ENCODE results near the gene C6orf132. TPM values are rescaled to one million over a fixed set of nuclear protein-coding genes. Genes with fewer than 3 reads are reported as not detected.

The C6orf132 gene
- total RNA-seq, 1 donor from 2014 or later, result 11.3 TPM

DNA sequence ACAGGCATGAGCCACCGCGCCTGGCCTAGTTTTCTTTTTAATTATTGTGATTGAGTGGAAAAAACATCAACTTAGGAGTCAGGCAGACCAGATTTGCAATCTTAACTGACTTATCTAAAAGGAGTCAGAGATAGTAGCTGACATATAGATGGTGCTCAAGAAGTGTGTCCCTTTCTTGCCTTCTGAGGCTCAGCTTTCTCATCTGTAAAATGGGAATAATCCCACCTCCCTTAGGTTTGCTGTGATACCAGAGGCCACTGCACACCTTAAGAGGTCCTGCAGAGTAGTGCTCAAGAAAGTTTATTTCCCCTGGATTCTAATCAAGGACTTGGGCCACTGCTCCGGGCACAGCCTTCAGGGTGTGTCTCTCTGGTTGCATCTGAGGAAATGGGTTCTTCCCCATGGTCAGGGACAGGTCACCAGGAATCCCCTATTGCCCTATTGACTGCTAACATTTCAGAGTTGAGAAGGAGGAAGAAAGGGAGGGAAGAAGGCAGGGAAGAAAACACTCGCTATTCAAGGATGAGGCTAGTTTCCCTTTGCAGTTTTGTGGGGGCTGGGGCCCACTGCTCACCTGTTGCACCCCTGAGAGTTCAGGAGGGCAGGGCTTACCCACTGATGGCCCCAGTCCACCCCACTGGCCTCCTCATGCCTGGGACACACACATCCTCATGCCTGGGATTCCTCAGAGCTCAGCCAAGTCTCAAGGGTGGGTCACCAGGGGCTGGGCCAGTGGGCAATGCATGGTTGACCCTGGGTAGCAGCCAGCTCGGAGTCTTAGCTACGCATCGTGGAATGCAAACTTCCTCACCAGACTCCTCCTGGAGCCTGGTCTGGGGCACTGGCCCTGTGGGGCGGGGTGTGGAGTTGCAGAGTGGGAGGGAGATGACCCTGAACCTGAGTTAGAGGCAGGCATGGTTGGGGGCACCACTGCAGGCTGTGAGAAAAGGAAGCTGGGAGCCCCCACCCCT, 21.2 kb downstream of the C6orf132 start:
- H3K27me3 ChIP-seq (ENCODE audit: control insufficient read depth, insufficient read depth, low read length), result no peaks in the 10 kb centered on the region
- peaks cover 12% of the 10 kb centered on the region for H3K36me3 ChIP-seq (ENCODE audit: control insufficient read depth, insufficient read depth, low read length)
- FAIRE-seq (no peak), DNase-seq (ENCODE audit: low read depth) (no peak)
- no peak overlapping the region for H3K4me3 ChIP-seq (ENCODE audit: low read depth, low read length)
- TF ChIP-seq, protein P1, sequence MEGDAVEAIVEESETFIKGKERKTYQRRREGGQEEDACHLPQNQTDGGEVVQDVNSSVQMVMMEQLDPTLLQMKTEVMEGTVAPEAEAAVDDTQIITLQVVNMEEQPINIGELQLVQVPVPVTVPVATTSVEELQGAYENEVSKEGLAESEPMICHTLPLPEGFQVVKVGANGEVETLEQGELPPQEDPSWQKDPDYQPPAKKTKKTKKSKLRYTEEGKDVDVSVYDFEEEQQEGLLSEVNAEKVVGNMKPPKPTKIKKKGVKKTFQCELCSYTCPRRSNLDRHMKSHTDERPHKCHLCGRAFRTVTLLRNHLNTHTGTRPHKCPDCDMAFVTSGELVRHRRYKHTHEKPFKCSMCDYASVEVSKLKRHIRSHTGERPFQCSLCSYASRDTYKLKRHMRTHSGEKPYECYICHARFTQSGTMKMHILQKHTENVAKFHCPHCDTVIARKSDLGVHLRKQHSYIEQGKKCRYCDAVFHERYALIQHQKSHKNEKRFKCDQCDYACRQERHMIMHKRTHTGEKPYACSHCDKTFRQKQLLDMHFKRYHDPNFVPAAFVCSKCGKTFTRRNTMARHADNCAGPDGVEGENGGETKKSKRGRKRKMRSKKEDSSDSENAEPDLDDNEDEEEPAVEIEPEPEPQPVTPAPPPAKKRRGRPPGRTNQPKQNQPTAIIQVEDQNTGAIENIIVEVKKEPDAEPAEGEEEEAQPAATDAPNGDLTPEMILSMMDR (IDR thresholded peaks at IDR 0.05; ENCODE audit: insufficient read depth, low read length, severe bottlenecking), result no peak

DNA sequence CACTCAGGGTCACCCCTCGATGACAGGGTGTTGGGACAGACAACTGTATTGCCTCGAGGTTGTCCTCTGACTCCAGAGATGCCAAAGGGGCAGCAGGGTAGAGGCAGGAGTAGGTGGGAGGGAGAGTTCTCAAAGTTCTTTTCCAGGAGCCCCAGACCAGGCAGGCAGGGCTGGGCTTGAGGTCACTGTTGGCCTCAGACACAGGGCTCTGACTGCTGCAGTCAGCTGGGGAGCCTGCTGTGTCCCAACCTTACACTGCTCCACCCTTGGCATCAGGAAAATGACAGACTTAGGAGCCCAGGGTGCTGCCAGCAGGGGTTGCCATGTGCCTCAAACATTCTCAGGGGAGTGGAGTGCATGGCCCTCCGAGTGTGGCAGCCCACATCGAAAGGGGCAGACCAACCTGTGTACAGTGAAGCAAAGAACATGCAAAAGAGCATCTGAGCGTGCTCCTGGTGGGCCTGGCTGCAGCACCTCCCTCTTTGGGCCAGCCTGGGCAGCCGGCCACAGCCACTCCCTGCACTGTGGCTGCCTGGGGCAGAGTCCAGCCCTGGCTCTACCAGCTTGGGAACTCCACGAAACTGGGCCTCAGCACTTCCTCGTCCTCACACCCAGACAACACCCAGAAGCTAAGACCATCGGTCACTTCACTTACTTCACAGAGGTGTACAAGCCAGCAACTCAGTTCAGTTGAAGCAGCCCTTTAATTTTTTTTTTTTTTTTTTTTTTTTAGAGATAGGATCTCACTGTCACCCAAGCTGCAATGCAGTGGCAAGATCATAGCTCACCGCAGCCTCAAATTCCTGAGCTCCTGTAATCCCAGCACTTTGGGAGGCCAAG, 24.0 kb downstream of the C6orf132 start:
- peak; percentile 47 for DNase-seq (ENCODE audit: low read depth)

DNA sequence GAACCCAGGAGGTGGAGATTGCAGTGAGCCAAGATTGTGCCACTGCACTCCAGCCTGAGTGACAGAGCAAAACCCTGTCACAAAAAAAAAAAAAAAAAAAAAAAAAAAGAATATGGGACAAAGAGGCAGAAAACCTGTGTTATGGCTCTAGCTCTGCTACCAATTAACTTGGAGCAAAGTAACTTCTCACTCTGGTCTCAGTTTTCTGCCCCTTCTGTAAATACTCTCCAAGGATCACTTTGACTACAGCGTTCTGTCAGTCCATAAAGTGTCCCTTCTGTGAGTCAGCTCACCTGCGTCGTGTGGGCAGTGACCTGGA, 24.6 kb downstream of the C6orf132 start:
- Histone ChIP-seq H3K4me3 (ENCODE audit: low read depth, low read length) (no peak overlapping the region), H3K36me3 (ENCODE audit: control insufficient read depth, insufficient read depth, low read length) (peaks cover 10% of the 10 kb centered on the region), H3K27me3 (ENCODE audit: control insufficient read depth, insufficient read depth, low read length) (no peaks in the 10 kb centered on the region)
- FAIRE-seq (no peak), DNase-seq (ENCODE audit: low read depth) (no peak)
- TF ChIP-seq, protein P1 (IDR thresholded peaks at IDR 0.05; ENCODE audit: insufficient read depth, low read length, severe bottlenecking), result no peak

More for the DNA sequence above, 24.0 kb downstream of the C6orf132 start:
- H3K27me3 ChIP-seq (ENCODE audit: control insufficient read depth, insufficient read depth, low read length), result no peaks in the 10 kb centered on the region
- H3K4me3 ChIP-seq (ENCODE audit: low read depth, low read length), result no peak overlapping the region
- FAIRE-seq, result no peak
- H3K36me3 ChIP-seq (ENCODE audit: control insufficient read depth, insufficient read depth, low read length), result peaks cover 8% of the 10 kb centered on the region
- TF ChIP-seq, protein P1 (IDR thresholded peaks at IDR 0.05; ENCODE audit: insufficient read depth, low read length, severe bottlenecking), result no peak

DNA sequence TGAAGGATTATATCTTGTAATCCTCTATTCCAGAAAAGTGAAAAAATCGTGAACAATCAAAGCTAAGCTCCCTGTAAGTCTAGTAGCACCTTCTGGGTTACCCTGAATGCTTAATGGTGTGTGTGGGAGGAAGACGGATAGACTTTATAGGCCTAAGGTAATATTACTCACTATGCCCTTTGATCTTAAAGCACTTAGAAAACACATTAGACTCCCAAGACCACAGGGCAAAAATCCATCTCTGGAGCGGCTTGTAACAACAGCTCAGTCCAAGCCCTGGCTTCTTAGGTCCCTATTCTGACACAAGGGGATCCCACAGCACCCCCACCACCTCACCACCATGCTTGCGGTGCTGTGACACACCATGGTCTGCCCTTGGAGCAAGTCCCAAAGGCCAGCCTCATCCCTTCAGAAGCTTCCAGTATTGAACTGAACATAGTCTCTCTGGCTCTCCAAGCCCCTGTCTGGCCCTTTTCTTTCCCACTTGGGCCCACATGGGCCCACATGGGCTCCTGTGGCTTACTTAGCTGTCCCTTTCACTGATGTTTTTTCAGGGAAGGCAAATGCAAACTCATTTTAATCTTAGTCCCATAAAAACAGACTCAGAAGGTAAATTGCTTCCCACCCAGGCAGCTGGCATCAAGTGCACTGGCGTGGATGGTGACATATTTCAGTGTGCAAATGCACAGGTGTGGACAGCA, 28.3 kb downstream of the C6orf132 start:
- no peak overlapping the region for H3K4me3 ChIP-seq (ENCODE audit: low read depth, low read length)
- no peaks in the 10 kb centered on the region for H3K27me3 ChIP-seq (ENCODE audit: control insufficient read depth, insufficient read depth, low read length)
- TF ChIP-seq, protein P1 (IDR thresholded peaks at IDR 0.05; ENCODE audit: insufficient read depth, low read length, severe bottlenecking), result no peak
- peak; percentile 33 for DNase-seq (ENCODE audit: low read depth)
- no peak for FAIRE-seq
- H3K36me3 ChIP-seq (ENCODE audit: control insufficient read depth, insufficient read depth, low read length), result peaks cover 13% of the 10 kb centered on the region

DNA sequence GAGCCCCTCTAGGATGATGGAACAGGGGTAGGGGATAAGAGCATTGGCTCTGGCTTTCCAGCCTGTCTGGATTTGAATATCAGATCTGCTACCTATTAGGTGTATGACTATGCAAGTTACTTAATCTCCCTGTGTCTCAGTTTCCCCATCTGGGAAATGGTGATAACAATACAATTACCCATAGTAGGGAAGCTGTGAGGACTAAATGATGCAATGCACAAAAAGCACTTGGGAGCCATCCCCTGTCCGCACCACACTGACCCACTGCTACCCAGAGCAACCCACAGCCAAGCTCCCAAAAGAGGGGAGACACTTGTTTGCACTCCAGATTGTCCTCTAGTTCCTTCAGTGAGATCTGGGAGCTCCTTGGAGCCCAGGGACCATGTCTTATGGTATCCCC, 30.1 kb downstream of the C6orf132 start:
- no peak for FAIRE-seq
- Histone ChIP-seq H3K4me3 (ENCODE audit: low read depth, low read length) (no peak overlapping the region), H3K27me3 (ENCODE audit: control insufficient read depth, insufficient read depth, low read length) (no peaks in the 10 kb centered on the region), H3K36me3 (ENCODE audit: control insufficient read depth, insufficient read depth, low read length) (peaks cover 25% of the 10 kb centered on the region)
- DNase-seq (ENCODE audit: low read depth), result no peak
- TF ChIP-seq, protein P1 (IDR thresholded peaks at IDR 0.05; ENCODE audit: insufficient read depth, low read length, severe bottlenecking), result no peak
